ENCODE results near the gene VIL1.

DNA sequence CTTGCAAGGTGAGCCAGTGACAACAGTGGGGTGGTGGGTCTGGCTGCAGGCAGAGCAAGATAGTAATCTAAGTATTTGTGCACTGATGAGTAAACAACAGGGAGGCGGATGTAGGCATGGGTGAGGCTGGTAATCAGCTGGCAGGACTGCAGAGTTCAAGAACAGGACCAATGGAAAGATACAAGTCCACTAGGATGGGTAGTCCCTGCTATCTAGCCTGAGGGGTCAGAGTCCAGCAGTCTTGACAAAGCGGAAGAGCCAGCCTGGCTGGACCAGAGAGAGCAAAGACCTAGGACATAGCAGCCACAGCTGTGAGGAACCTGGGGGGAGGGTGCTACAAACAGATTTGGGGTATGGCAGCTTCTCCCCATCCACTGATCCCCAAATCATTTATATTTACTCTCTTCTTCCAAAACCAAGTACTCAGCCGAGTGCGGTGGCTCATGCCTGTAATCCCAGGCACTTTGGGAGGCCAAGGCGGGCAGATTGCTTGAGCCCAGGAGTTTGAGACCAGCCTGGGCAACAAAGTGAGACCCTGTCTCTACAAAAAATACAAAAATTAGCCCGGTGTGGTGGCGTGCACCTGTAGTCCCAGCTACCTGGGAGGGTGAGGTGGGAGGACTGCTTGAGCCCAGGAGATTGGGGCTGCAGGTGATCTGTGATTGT lies 25.9 kb downstream of the VIL1 start:
- TF ChIP-seq, protein P1, sequence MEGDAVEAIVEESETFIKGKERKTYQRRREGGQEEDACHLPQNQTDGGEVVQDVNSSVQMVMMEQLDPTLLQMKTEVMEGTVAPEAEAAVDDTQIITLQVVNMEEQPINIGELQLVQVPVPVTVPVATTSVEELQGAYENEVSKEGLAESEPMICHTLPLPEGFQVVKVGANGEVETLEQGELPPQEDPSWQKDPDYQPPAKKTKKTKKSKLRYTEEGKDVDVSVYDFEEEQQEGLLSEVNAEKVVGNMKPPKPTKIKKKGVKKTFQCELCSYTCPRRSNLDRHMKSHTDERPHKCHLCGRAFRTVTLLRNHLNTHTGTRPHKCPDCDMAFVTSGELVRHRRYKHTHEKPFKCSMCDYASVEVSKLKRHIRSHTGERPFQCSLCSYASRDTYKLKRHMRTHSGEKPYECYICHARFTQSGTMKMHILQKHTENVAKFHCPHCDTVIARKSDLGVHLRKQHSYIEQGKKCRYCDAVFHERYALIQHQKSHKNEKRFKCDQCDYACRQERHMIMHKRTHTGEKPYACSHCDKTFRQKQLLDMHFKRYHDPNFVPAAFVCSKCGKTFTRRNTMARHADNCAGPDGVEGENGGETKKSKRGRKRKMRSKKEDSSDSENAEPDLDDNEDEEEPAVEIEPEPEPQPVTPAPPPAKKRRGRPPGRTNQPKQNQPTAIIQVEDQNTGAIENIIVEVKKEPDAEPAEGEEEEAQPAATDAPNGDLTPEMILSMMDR (IDR thresholded peaks at IDR 0.05), result no peak
- TF ChIP-seq POLR2A (IDR thresholded peaks at IDR 0.05), result no peak

All from adrenal gland (tissue), 5 donors.